WTC11 (cell line): ENCODE measurements around the gene SIK2. TPM values are rescaled to one million over a fixed set of nuclear protein-coding genes. Genes with fewer than 3 reads are reported as not detected.

Experiments
- ATAC-seq: fragments of 200-7000 bp; cut with Tn5 transposase; 2 replicates; pipeline ENCODE4 v1.10.0; 2021; ENCODE audit warnings: mild to moderate bottlenecking, moderate library complexity
- CTCF ChIA-PET: fragments of 300-600 bp; sonication (Branson Sonifier 250); formaldehyde crosslinking; loops from one replicate; lab custom pipeline; 2021; ENCODE audit warnings: antibody characterized with exemption; lab: Charles Lee
- POLR2A ChIA-PET: fragments of 350-600 bp; sonication (Branson Sonifier 250); formaldehyde crosslinking; loops from one replicate; lab custom pipeline; 2021; ENCODE audit warnings: antibody characterized with exemption; lab: Charles Lee
- DNase-seq: peaks from one replicate; pipeline ENCODE4 v3.0.0; 2021; ENCODE audit warnings: low spot score
- H3K27ac Mint-ChIP-seq: 2 replicates; pipeline ENCODE4 v1.8.0; 2021; ENCODE audit warnings: mixed read lengths
- H3K27me3 Mint-ChIP-seq: 2 replicates; pipeline ENCODE4 v1.8.0; 2021; ENCODE audit warnings: low read depth, mild to moderate bottlenecking, moderate library complexity, mixed read lengths
- H3K36me3 Mint-ChIP-seq: 2 replicates; pipeline ENCODE4 v1.8.0; 2021; ENCODE audit warnings: mixed read lengths
- H3K4me1 Mint-ChIP-seq: 2 replicates; pipeline ENCODE4 v1.8.0; 2022; ENCODE audit warnings: mixed read lengths
- H3K4me3 Mint-ChIP-seq: 2 replicates; pipeline ENCODE4 v1.8.0; 2021; ENCODE audit warnings: mild to moderate bottlenecking, moderate library complexity, mixed read lengths
- H3K9me3 Mint-ChIP-seq: 2 replicates; pipeline ENCODE4 v1.8.0; 2021; ENCODE audit warnings: mixed read lengths
- AFF4 ChIP-seq: sonication (generic); formaldehyde crosslinking; IDR thresholded peaks from 2 replicates; pipeline ENCODE4 v1.8.1; 2023; ENCODE audit warnings: mild to moderate bottlenecking, missing genetic modification reagents, borderline replicate concordance
- ATF1 ChIP-seq: sonication (generic); formaldehyde crosslinking; IDR thresholded peaks from 2 replicates; pipeline ENCODE4 v1.8.1; 2023; ENCODE audit warnings: mild to moderate bottlenecking, moderate library complexity, missing genetic modification reagents
- ATF2 ChIP-seq: sonication (generic); formaldehyde crosslinking; IDR thresholded peaks from 2 replicates; pipeline ENCODE4 v1.8.1; 2022; ENCODE audit warnings: low read depth, missing genetic modification reagents, borderline replicate concordance
- ATF3 ChIP-seq: sonication (generic); formaldehyde crosslinking; conservative IDR thresholded peaks from 2 replicates; pipeline ENCODE4 v1.8.1; 2022; ENCODE audit warnings: mild to moderate bottlenecking, missing genetic modification reagents
- ATF6 ChIP-seq: sonication (generic); formaldehyde crosslinking; IDR thresholded peaks from 2 replicates; pipeline ENCODE4 v1.8.1; 2023; ENCODE audit warnings: mild to moderate bottlenecking, missing genetic modification reagents
- CBFB ChIP-seq: sonication (generic); formaldehyde crosslinking; IDR thresholded peaks from 2 replicates; pipeline ENCODE4 v1.8.1; 2022; ENCODE audit warnings: mild to moderate bottlenecking, low read depth, missing genetic modification reagents
- CREM ChIP-seq: sonication (generic); formaldehyde crosslinking; IDR thresholded peaks from 2 replicates; pipeline ENCODE4 v1.8.1; 2022; ENCODE audit warnings: mild to moderate bottlenecking, missing genetic modification reagents, moderate library complexity
- ESRRA ChIP-seq: sonication (generic); formaldehyde crosslinking; IDR thresholded peaks from 2 replicates; pipeline ENCODE4 v1.8.1; 2022; ENCODE audit warnings: mild to moderate bottlenecking, missing genetic modification reagents, borderline replicate concordance
- KAT7 ChIP-seq: sonication (generic); formaldehyde crosslinking; IDR thresholded peaks from 2 replicates; pipeline ENCODE4 v1.8.1; 2023; ENCODE audit warnings: missing genetic modification reagents, mild to moderate bottlenecking, borderline replicate concordance
- MAX ChIP-seq: sonication (generic); formaldehyde crosslinking; IDR thresholded peaks from 2 replicates; pipeline ENCODE4 v1.8.0; 2022; ENCODE audit warnings: mild to moderate bottlenecking, missing genetic modification reagents
- MLX ChIP-seq: sonication (generic); formaldehyde crosslinking; IDR thresholded peaks from 2 replicates; pipeline ENCODE4 v1.8.1; 2023; ENCODE audit warnings: mild to moderate bottlenecking, missing genetic modification reagents, moderate library complexity
- NR3C1 ChIP-seq: sonication (generic); formaldehyde crosslinking; conservative IDR thresholded peaks from 2 replicates; pipeline ENCODE4 v1.8.1; 2023; ENCODE audit warnings: low read depth, mild to moderate bottlenecking, missing genetic modification reagents
- OVOL2 ChIP-seq: fragments of 250-450 bp; sonication (Bioruptor Pico); IDR thresholded peaks from 2 replicates; pipeline ENCODE4 v1.9.0; 2021; ENCODE audit warnings: mild to moderate bottlenecking, borderline replicate concordance
- PRDM15 ChIP-seq: sonication (generic); formaldehyde crosslinking; IDR thresholded peaks from 2 replicates; pipeline ENCODE4 v1.8.0; 2022; ENCODE audit warnings: missing genetic modification reagents
- SP1 ChIP-seq: sonication (generic); formaldehyde crosslinking; conservative IDR thresholded peaks from 2 replicates; pipeline ENCODE4 v1.8.1; 2022; ENCODE audit warnings: missing genetic modification reagents
- TP53 ChIP-seq: sonication (generic); formaldehyde crosslinking; IDR thresholded peaks from 2 replicates; pipeline ENCODE4 v1.8.1; 2023; ENCODE audit warnings: mild to moderate bottlenecking, missing genetic modification reagents
- ZMAT4 ChIP-seq: fragments of 250-450 bp; sonication (Bioruptor Pico); IDR thresholded peaks from 2 replicates; pipeline ENCODE4 v1.9.0; 2021; ENCODE audit warnings: mild to moderate bottlenecking
- ZNF138 ChIP-seq: sonication (generic); formaldehyde crosslinking; conservative IDR thresholded peaks from 2 replicates; pipeline ENCODE4 v1.8.1; 2022; ENCODE audit warnings: mild to moderate bottlenecking, moderate library complexity, missing genetic modification reagents
- ZNF512 ChIP-seq: sonication (generic); formaldehyde crosslinking; IDR thresholded peaks from 2 replicates; pipeline ENCODE4 v1.8.1; 2022; ENCODE audit warnings: missing genetic modification reagents, borderline replicate concordance
- total RNA-seq: library from RNA; stranded (reverse); gene quantifications from 3 replicates; pipeline ENCODE4 v1.2.3, GENCODE V29; 2021

Gene SIK2
- total RNA-seq, 1 experiment from 2014 or later: 7.2 TPM

- TF ChIP-seq PRDM15 (CRISPR knock-in tag) (no peak), TP53 (no peak), SP1 (no peak), KAT7 (no peak), ZNF512 (no peak), OVOL2 (CRISPR knock-in tag) (no peak), MLX (CRISPR knock-in tag) (no peak), ZMAT4 (CRISPR knock-in tag) (no peak), ESRRA (no peak), ATF1 (no peak), ATF6 (CRISPR knock-in tag) (no peak), MAX (CRISPR knock-in tag) (no peak), NR3C1 (CRISPR knock-in tag) (no peak), CREM (CRISPR knock-in tag) (no peak)
Measured at GRCh38 chr11:111606986-111607385, 4.7 kb downstream of the SIK2 start (continued).

GRCh38 chr11:111607751-111608150, 5.5 kb downstream of the SIK2 start:
- Mint-ChIP-seq H3K4me1 (peaks cover 29% of the 10 kb centered on the region), H3K4me3 (no peak overlapping the region), H3K9me3 (no peaks in the 10 kb centered on the region), H3K27ac (no peak overlapping the region), H3K36me3 (no peaks in the 10 kb centered on the region), H3K27me3 (peaks cover 14% of the 10 kb centered on the region)
- ChIA-PET CTCF (no interaction called here), POLR2A (no interaction called here)
- no peak for DNase-seq
- ATAC-seq: no peak
- no peak for TF ChIP-seq ATF2 (CRISPR knock-in tag)
- no peak for TF ChIP-seq ATF3 (CRISPR knock-in tag)
- no peak for TF ChIP-seq ZNF138 (CRISPR knock-in tag)
- TF ChIP-seq PRDM15 (CRISPR knock-in tag): no peak
- TF ChIP-seq AFF4 (CRISPR knock-in tag): no peak
- TF ChIP-seq CBFB (CRISPR knock-in tag): no peak
